A673 (cell line): ENCODE results near the gene TMEM266. TPM values are rescaled to one million over a fixed set of nuclear protein-coding genes. Genes with fewer than 3 reads are reported as not detected.

ENCODE experiments used
- BruUV-seq: library from RNA; stranded (reverse); fragments of 400-500 nt; replicated peaks from 2 replicates; lab custom pipeline; 2021; lab: Mats Ljungman, UMichigan
- CTCF ChIA-PET: fragments of 300-600 bp; sonication (Branson Sonifier 250); formaldehyde crosslinking; loops from one replicate; lab custom pipeline; 2022; ENCODE audit warnings: antibody characterized with exemption; lab: Charles Lee
- POLR2A ChIA-PET: fragments of 300-600 bp; sonication (Branson Sonifier 250); formaldehyde crosslinking; loops from one replicate; lab custom pipeline; 2022; ENCODE audit warnings: antibody characterized with exemption; ENCODE audit not compliant: low non-redundant PET; lab: Charles Lee
- DNase-seq: peaks from one replicate; pipeline ENCODE4 v3.0.0-alpha.2; 2015; ENCODE audit warnings: low spot score
- H3K27ac ChIP-seq: fragments of 200-600 bp; sonication (generic); 2 replicates; pipeline ENCODE4 v1.5.1; 2016; ENCODE audit warnings: mixed run types, low read depth, mild to moderate bottlenecking, mixed read lengths, antibody characterized with exemption, low read length; ENCODE audit not compliant: poor library complexity, severe bottlenecking
- H3K27me3 ChIP-seq: fragments of 200-600 bp; sonication (generic); replicated peaks from 2 replicates; pipeline ENCODE4 v1.6.1; 2017; ENCODE audit warnings: mixed run types, low read depth, mild to moderate bottlenecking, mixed read lengths, antibody characterized with exemption, low read length; ENCODE audit not compliant: insufficient read depth, poor library complexity
- H3K36me3 ChIP-seq: fragments of 200-600 bp; sonication (generic); 2 replicates; pipeline ENCODE4 v1.6.1; 2016; ENCODE audit warnings: mixed run types, mild to moderate bottlenecking, mixed read lengths, antibody characterized with exemption, low read length; ENCODE audit not compliant: insufficient read depth, poor library complexity, severe bottlenecking
- H3K4me1 ChIP-seq: fragments of 200-600 bp; sonication (generic); 2 replicates; pipeline ENCODE4 v1.6.1; 2017; ENCODE audit warnings: mixed run types, mild to moderate bottlenecking, mixed read lengths, antibody characterized with exemption, low read length; ENCODE audit not compliant: insufficient read depth, poor library complexity, severe bottlenecking
- H3K4me3 ChIP-seq: fragments of 200-600 bp; sonication (generic); 2 replicates; pipeline ENCODE4 v1.5.1; 2016; ENCODE audit warnings: low read depth, mixed run types, mild to moderate bottlenecking, mixed read lengths, low read length; ENCODE audit not compliant: poor library complexity, severe bottlenecking
- H3K9me3 ChIP-seq: fragments of 200-600 bp; sonication (generic); 2 replicates; pipeline ENCODE4 v1.6.1; 2016; ENCODE audit warnings: mixed run types, low read depth, mild to moderate bottlenecking, mixed read lengths, antibody characterized with exemption, low read length; ENCODE audit not compliant: poor library complexity, severe bottlenecking
- EZH2 ChIP-seq: fragments of 200-600 bp; sonication (generic); IDR thresholded peaks from 2 replicates; pipeline ENCODE4 v1.6.1; 2017; ENCODE audit warnings: borderline replicate concordance, low read depth, mild to moderate bottlenecking, mixed read lengths, antibody characterized with exemption, low read length; ENCODE audit not compliant: poor library complexity, severe bottlenecking
- intact Hi-C: fragments of 100-400 bp; cut with micrococcal nuclease; formaldehyde crosslinking; loops from one replicate; pipeline ENCODE4 v1.10.0; 2022; ENCODE audit not compliant: unreplicated experiment
- total RNA-seq: library from RNA; stranded (reverse); gene quantifications from 2 replicates; pipeline ENCODE4 v1.2.3, GENCODE V29; 2021
- TF ChIP-seq, protein P1 (sequence below): fragments of 300-800, 200-600 bp; sonication (generic); conservative IDR thresholded peaks from 2 replicates; pipeline ENCODE4 v1.5.1; 2017; ENCODE audit warnings: low read depth, mild to moderate bottlenecking, antibody characterized with exemption, low read length, moderate library complexity, mixed read lengths

TMEM266 gene
- total RNA-seq, 1 experiment from 2014 or later = not detected

DNA sequence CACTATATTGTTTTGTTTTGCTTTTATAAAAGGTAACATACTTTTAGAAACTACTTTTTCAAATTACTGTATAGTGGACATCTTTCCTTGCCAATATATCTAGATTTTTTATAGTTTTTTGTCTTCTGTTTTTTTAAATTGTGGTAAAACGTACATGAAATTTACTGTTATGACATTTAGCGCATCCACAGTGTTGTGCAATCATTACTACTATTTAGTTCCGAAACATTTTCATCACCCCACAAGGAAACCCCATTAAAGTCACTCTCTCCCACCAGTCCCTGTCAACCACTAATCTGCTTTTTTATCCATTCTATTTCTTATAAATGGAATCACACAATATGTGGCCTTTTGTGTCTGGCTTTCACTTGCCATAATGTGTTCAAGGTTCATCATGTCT lies 54.8 kb downstream of the TMEM266 start:
- Histone ChIP-seq H3K4me1 (no peaks in the 10 kb centered on the region), H3K4me3 (no peak overlapping the region), H3K36me3 (no peaks in the 10 kb centered on the region), H3K9me3 (no peaks in the 10 kb centered on the region), H3K27me3 (no peaks in the 10 kb centered on the region), H3K27ac (no peak overlapping the region)
- CTCF ChIA-PET = no interaction called here
- DNase-seq = no peak
- intact Hi-C loops = no loop called here
- TF ChIP-seq EZH2 = no peak
- TF ChIP-seq, protein P1, sequence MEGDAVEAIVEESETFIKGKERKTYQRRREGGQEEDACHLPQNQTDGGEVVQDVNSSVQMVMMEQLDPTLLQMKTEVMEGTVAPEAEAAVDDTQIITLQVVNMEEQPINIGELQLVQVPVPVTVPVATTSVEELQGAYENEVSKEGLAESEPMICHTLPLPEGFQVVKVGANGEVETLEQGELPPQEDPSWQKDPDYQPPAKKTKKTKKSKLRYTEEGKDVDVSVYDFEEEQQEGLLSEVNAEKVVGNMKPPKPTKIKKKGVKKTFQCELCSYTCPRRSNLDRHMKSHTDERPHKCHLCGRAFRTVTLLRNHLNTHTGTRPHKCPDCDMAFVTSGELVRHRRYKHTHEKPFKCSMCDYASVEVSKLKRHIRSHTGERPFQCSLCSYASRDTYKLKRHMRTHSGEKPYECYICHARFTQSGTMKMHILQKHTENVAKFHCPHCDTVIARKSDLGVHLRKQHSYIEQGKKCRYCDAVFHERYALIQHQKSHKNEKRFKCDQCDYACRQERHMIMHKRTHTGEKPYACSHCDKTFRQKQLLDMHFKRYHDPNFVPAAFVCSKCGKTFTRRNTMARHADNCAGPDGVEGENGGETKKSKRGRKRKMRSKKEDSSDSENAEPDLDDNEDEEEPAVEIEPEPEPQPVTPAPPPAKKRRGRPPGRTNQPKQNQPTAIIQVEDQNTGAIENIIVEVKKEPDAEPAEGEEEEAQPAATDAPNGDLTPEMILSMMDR = no peak
- no TSS peak for BruUV-seq
- POLR2A ChIA-PET = no interaction called here

DNA sequence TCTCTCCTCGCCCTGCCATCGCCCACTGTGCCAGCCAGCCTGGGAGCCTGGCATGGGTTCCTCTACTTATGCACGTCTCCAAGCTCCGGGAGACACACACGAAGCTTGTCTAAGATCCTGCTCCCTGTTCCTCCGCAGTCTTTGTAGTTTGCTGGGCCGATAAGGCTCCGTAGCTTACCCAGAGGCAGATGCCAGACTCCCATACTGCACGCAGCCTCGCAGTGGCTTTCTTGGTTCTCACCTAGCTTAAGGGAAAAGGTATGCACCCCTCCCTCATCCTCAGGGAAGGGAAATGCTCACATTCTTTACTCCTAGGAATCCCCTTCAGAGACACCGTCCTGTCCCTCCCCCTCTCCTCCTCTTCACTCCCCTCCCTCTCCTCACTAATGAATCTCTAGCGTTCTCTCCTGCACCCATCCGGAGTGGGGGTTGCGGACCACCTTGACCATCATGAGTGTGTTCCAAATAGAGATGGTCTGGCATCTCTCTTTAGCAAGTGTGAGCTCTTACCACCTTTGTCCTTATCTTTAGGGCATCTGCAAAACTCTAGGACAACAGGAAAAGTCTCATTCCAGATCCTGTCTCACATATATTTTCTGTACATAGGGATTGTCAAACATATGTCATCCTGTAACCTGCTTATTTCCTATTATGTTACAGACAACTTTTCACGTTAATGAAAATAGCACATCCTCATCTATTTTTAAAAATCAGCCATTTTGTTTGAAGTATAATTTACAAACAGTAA lies 56.5 kb downstream of the TMEM266 start:
- Histone ChIP-seq H3K36me3 (no peaks in the 10 kb centered on the region), H3K4me1 (no peaks in the 10 kb centered on the region), H3K4me3 (no peak overlapping the region), H3K27me3 (no peaks in the 10 kb centered on the region), H3K9me3 (no peaks in the 10 kb centered on the region), H3K27ac (no peak overlapping the region)
- no peak for TF ChIP-seq EZH2
- TF ChIP-seq, protein P1 = no peak
- intact Hi-C loops = no loop called here
- POLR2A ChIA-PET = no interaction called here
- no TSS peak for BruUV-seq
- CTCF ChIA-PET = no interaction called here
- DNase-seq = no peak

DNA sequence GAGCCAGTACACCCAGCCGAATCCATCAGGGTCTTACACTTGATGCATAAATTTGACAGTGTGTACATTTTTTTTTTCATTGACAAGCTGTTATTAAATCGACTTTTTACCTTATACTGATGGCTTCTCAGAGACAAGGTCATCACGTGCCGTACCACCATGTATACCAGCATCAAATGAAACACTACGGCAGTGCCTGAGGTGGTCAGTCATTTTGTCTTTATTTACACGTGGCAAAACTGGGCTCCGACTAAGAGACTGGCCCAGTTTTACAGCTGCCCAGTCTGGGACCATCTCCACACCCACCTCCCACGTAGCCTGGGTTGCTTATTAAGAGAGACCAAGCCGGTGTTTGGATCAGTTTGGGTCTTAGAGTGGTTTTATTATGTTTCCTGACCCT lies 57.4 kb downstream of the TMEM266 start:
- Histone ChIP-seq H3K4me3 (no peak overlapping the region), H3K36me3 (no peaks in the 10 kb centered on the region), H3K9me3 (no peaks in the 10 kb centered on the region), H3K4me1 (no peaks in the 10 kb centered on the region), H3K27me3 (no peaks in the 10 kb centered on the region), H3K27ac (no peak overlapping the region)
- TF ChIP-seq, protein P1 = no peak
- no peak for TF ChIP-seq EZH2
- intact Hi-C loops = no loop called here
- POLR2A ChIA-PET = no interaction called here
- DNase-seq = no peak
- no TSS peak for BruUV-seq
- CTCF ChIA-PET = no interaction called here
